HCT116 (cell line): ENCODE results near the gene KNSTRN. TPM values are rescaled to one million over a fixed set of nuclear protein-coding genes. Genes with fewer than 3 reads are reported as not detected.

ENCODE experiments used
- ATAC-seq: fragments of 200-7000 bp; cut with Tn5 transposase; 2 replicates; pipeline ENCODE4 v1.9.1; 2020; ENCODE audit warnings: mild to moderate bottlenecking, moderate library complexity
- BruUV-seq: library from RNA; stranded (reverse); fragments of 400-500 nt; replicated peaks from 2 replicates; lab custom pipeline; 2021; lab: Mats Ljungman, UMichigan
- CTCF ChIA-PET: fragments of 300-600 bp; sonication (Branson Sonifier 250); formaldehyde crosslinking; loops from one replicate; lab custom pipeline; 2021; ENCODE audit warnings: antibody characterized with exemption; lab: Charles Lee
- POLR2A ChIA-PET: fragments of 300-600, 350-600 bp; sonication (Branson Sonifier 250); formaldehyde crosslinking; loops from one replicate; lab custom pipeline; 2021; ENCODE audit warnings: antibody characterized with exemption; lab: Charles Lee
- RAD21 ChIA-PET, 2 experiments: fragments of 300-600 bp; sonication (Branson Sonifier 250); formaldehyde crosslinking; loops; one replicate each; lab custom pipeline; 2023; ENCODE audit warnings: low total read pairs in 2 of 2; ENCODE audit not compliant: uncharacterized antibody in 2 of 2, unreplicated experiment in 2 of 2, low non-redundant PET in 1 of 2; lab: Charles Lee
- DNase-seq: peaks from one replicate; pipeline ENCODE4 v3.0.0-alpha.2; 2010; ENCODE audit warnings: low read depth, low spot score
- H2AFZ ChIP-seq: fragments of 200-600 bp; shearing (Covaris generic), sonication (generic); 2 replicates; pipeline ENCODE4 v1.6.1; 2017; ENCODE audit warnings: low read depth, mixed run types, mixed read lengths, antibody characterized with exemption, low read length; ENCODE audit not compliant: poor library complexity, severe bottlenecking
- H3K27ac ChIP-seq: 2 replicates; pipeline ENCODE4 v1.5.1; 2012; ENCODE audit warnings: low read depth, low read length
- H3K27me3 ChIP-seq: fragments of 200-600 bp; sonication (generic); 2 replicates; pipeline ENCODE4 v1.6.1; 2016; ENCODE audit warnings: mixed run types, low read length, mixed read lengths; ENCODE audit not compliant: insufficient read depth
- H3K36me3 ChIP-seq, 2 experiments: fragments of 200-500 bp in 1 of 2; fragments of 200-600 bp in 1 of 2; sonication (Bioruptor generic) in 1 of 2; sonication (generic) in 1 of 2; 2 replicates each; pipeline versions ENCODE4 v1.5.1 to v1.6.1; 2014 to 2016; ENCODE audit warnings: low read length in 2 of 2, inconsistent platforms in 1 of 2, mixed read lengths in 1 of 2, mixed run types in 1 of 2; ENCODE audit not compliant: insufficient read depth in 2 of 2, control insufficient read depth in 1 of 2
- H3K4me1 ChIP-seq, 2 experiments: fragments of 200-600 bp in 1 of 2; sonication (generic) in 1 of 2; 2 replicates each; pipeline versions ENCODE4 v1.5.1 to v1.6.1; 2012 to 2017; ENCODE audit warnings: low read length in 2 of 2, inconsistent platforms in 1 of 2, mild to moderate bottlenecking in 1 of 2, mixed read lengths in 1 of 2, mixed run types in 1 of 2, moderate library complexity in 1 of 2; ENCODE audit not compliant: insufficient read depth in 2 of 2, control insufficient read depth in 1 of 2
- H3K4me2 ChIP-seq: fragments of 200-600 bp; sonication (generic); 2 replicates; pipeline ENCODE4 v1.6.1; 2017; ENCODE audit warnings: mixed run types, low read length, mixed read lengths
- H3K4me3 ChIP-seq, 2 experiments: fragments of 200-600 bp in 1 of 2; sonication (generic) in 1 of 2; replicated peaks in 1 of 2; 2 replicates each; pipeline ENCODE4 v1.5.1; 2011 to 2016; ENCODE audit warnings: low read length in 2 of 2, control low read depth in 1 of 2, low read depth in 1 of 2, mild to moderate bottlenecking in 1 of 2, mixed read lengths in 1 of 2, mixed run types in 1 of 2
- H3K79me2 ChIP-seq: fragments of 200-600 bp; sonication (generic); 2 replicates; pipeline ENCODE4 v1.6.1; 2017; ENCODE audit warnings: mild to moderate bottlenecking, mixed run types, low read length, moderate library complexity, mixed read lengths; ENCODE audit not compliant: insufficient read depth
- H3K9ac ChIP-seq: fragments of 200-600 bp; sonication (generic); 2 replicates; pipeline ENCODE4 v1.6.1; 2016; ENCODE audit warnings: low read length, mixed read lengths
- H3K9me2 ChIP-seq: fragments of 200-600 bp; sonication (generic), shearing (Covaris generic); 2 replicates; pipeline ENCODE4 v1.6.1; 2017; ENCODE audit warnings: mixed run types, mild to moderate bottlenecking, moderate library complexity; ENCODE audit not compliant: insufficient read depth
- H3K9me3 ChIP-seq, 2 experiments: fragments of 200-500 bp in 1 of 2; fragments of 200-600 bp in 1 of 2; sonication (Bioruptor generic) in 1 of 2; sonication (generic) in 1 of 2; 2 replicates each; pipeline ENCODE4 v1.6.1; 2014 to 2017; ENCODE audit warnings: low read length in 2 of 2, mixed read lengths in 2 of 2, inconsistent platforms in 1 of 2, low read depth in 1 of 2, mild to moderate bottlenecking in 1 of 2, mixed run types in 1 of 2, moderate library complexity in 1 of 2; ENCODE audit not compliant: control insufficient read depth in 1 of 2, insufficient read depth in 1 of 2
- H4K20me1 ChIP-seq: fragments of 200-600 bp; sonication (generic), shearing (Covaris generic); 2 replicates; pipeline ENCODE4 v1.6.1; 2017; ENCODE audit warnings: mixed run types, mild to moderate bottlenecking, moderate library complexity; ENCODE audit not compliant: insufficient read depth
- EGR1 ChIP-seq: IDR thresholded peaks from 2 replicates; pipeline ENCODE4 v1.6.1; 2012; ENCODE audit warnings: low read depth
- EZH2 ChIP-seq: fragments of 200-600 bp; sonication (generic); IDR thresholded peaks from 2 replicates; pipeline ENCODE4 v1.6.1; 2017; ENCODE audit warnings: antibody characterized with exemption, mixed run types
- FOSL1 ChIP-seq: IDR thresholded peaks from 2 replicates; pipeline ENCODE4 v1.6.1; 2012; ENCODE audit warnings: low read depth
- RAD21 ChIP-seq: IDR thresholded peaks from 2 replicates; pipeline ENCODE4 v1.6.1; 2012; ENCODE audit warnings: low read depth, mild to moderate bottlenecking
- SIN3A ChIP-seq: IDR thresholded peaks from 2 replicates; pipeline ENCODE4 v1.6.1; 2012; ENCODE audit warnings: low read depth
- SP1 ChIP-seq: IDR thresholded peaks from 2 replicates; pipeline ENCODE4 v1.6.1; 2012; ENCODE audit warnings: low read depth
- TCF7L2 ChIP-seq: IDR thresholded peaks from 2 replicates; pipeline ENCODE4 v1.7.0; 2011; ENCODE audit warnings: borderline replicate concordance, inconsistent platforms; ENCODE audit not compliant: insufficient read depth, insufficient read length; ENCODE audit errors: extremely low read depth
- ZFX ChIP-seq: fragments of 450-650 bp; IDR thresholded peaks from 2 replicates; pipeline ENCODE4 v1.6.1; 2017
- intact Hi-C: fragments of 100-400 bp; cut with micrococcal nuclease; formaldehyde crosslinking; loops from 2 replicates; pipeline ENCODE4 v1.10.0; 2022
- total RNA-seq: library from RNA; stranded (reverse); gene quantifications from one replicate; pipeline ENCODE4 v1.2.1, GENCODE V29; 2021; ENCODE audit not compliant: unreplicated experiment
- TF ChIP-seq, protein P1 (sequence below), 3 experiments: fragments of 200-600 bp in 1 of 3; sonication (generic) in 1 of 3; IDR thresholded peaks in 2 of 3; conservative IDR thresholded peaks in 1 of 3; 2 replicates each; pipeline ENCODE4 v1.5.1; 2012 to 2017; ENCODE audit warnings: low read depth in 2 of 3, low read length in 2 of 3, antibody characterized with exemption in 1 of 3, borderline replicate concordance in 1 of 3, control low read depth in 1 of 3, mild to moderate bottlenecking in 1 of 3, mixed read lengths in 1 of 3, mixed run types in 1 of 3, moderate library complexity in 1 of 3; ENCODE audit not compliant: insufficient read depth in 1 of 3
- TF ChIP-seq, protein P2 (sequence below): IDR thresholded peaks from 2 replicates; pipeline ENCODE4 v1.6.1; 2012

The KNSTRN gene
- total RNA-seq, 1 experiment from 2014 or later = 84.1 TPM

DNA sequence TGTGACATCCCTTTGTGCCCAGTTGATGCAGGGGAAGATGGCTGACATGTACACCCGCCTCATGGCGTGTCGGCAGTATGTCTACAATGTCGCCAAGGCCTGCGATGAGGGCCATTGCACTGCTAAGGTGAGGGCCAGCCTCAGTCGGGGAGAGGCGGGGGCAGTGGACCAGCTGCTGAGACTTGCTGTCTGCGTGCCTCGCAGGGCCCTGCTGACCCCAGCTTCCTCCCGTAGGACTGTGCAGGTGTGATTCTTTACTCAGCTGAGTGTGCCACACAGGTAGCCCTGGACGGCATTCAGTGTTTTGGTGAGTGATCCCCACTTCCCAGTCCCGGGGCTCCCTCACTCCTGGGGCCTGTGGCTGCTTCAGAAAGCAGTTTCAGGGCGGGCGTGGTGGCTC, 33.5 kb downstream of the KNSTRN start:
- Histone ChIP-seq H3K4me3 (no peak overlapping the region), H3K27ac (no peak overlapping the region), H3K9me3 (no peaks in the 10 kb centered on the region), H3K27me3 (no peaks in the 10 kb centered on the region), H3K79me2 (no peaks in the 10 kb centered on the region), H4K20me1 (no peaks in the 10 kb centered on the region), H3K4me2 (no peak overlapping the region), H3K9ac (no peak overlapping the region), H2AFZ (no peak overlapping the region), H3K36me3 (peaks cover 30 to 43% of the 10 kb centered on the region in 2 experiments)
- POLR2A ChIA-PET = no interaction called here
- intact Hi-C loops = no loop called here
- no TSS peak for BruUV-seq
- DNase-seq = no peak
- TF ChIP-seq RAD21 (no peak), SP1 (no peak), EGR1 (no peak), EZH2 (no peak), TCF7L2 (no peak), FOSL1 (no peak), SIN3A (no peak), ZFX (no peak)
- TF ChIP-seq, protein P1, sequence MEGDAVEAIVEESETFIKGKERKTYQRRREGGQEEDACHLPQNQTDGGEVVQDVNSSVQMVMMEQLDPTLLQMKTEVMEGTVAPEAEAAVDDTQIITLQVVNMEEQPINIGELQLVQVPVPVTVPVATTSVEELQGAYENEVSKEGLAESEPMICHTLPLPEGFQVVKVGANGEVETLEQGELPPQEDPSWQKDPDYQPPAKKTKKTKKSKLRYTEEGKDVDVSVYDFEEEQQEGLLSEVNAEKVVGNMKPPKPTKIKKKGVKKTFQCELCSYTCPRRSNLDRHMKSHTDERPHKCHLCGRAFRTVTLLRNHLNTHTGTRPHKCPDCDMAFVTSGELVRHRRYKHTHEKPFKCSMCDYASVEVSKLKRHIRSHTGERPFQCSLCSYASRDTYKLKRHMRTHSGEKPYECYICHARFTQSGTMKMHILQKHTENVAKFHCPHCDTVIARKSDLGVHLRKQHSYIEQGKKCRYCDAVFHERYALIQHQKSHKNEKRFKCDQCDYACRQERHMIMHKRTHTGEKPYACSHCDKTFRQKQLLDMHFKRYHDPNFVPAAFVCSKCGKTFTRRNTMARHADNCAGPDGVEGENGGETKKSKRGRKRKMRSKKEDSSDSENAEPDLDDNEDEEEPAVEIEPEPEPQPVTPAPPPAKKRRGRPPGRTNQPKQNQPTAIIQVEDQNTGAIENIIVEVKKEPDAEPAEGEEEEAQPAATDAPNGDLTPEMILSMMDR (IDR thresholded peaks at IDR 0.05 in 2 of 3, conservative IDR thresholded peaks at IDR 0.05 in 1 of 3; ENCODE audit: borderline replicate concordance in 1 of 3, insufficient read depth in 1 of 3, low read depth in 2 of 3, low read length in 2 of 3) = no peak
- TF ChIP-seq, protein P2, sequence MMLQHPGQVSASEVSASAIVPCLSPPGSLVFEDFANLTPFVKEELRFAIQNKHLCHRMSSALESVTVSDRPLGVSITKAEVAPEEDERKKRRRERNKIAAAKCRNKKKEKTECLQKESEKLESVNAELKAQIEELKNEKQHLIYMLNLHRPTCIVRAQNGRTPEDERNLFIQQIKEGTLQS = no peak
- TF ChIP-seq, all 23 proteins: peak for 0
- H3K4me1 ChIP-seq = peaks cover 11 to 13% of the 10 kb centered on the region in 2 experiments
- ChIA-PET CTCF (no interaction called here), RAD21 (no interaction called here)
- ATAC-seq = no peak
- no peaks in the 10 kb centered on the region for H3K9me2 ChIP-seq
